T-helper 1 cell (primary cell): ENCODE data around the gene CNN2.

Experiments
- DNase-seq, 5 donors: peaks; one replicate each; pipeline ENCODE4 v3.0.0-alpha.2; 2012 to 2020

CNN2 gene

DNA sequence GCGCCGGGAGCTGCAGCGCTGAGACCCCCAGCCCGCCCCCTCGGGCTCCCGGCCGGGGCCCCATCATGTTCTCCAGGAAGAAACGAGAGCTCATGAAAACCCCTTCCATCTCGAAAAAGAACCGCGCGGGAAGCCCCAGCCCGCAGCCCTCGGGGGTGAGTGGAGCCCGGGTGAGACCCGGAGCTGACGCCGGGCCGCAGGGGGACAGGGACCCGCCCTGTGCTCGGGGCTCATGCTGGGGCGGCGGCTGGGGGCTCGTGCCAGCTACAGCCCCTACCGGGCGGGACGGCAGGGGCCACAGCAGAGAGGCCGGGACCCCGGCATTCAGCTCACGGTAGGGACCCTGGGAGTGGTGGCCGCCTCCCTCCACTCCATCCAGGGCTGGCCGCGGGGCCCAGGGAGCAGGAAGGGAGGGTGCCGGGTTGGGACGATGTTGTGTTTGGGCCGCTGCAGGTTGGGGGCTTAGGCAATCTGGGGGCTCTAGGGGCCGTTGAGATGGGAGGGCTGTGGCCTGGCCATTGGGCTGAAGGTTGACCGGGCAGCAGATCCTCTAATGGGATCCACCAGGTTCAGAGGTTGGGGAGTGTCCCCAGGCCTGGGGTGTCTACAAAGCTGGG lies 41.0 kb downstream of the CNN2 start:
- DNase-seq: peak in 4 of 5 donors; percentile 61 to 76 (median 70)

DNA sequence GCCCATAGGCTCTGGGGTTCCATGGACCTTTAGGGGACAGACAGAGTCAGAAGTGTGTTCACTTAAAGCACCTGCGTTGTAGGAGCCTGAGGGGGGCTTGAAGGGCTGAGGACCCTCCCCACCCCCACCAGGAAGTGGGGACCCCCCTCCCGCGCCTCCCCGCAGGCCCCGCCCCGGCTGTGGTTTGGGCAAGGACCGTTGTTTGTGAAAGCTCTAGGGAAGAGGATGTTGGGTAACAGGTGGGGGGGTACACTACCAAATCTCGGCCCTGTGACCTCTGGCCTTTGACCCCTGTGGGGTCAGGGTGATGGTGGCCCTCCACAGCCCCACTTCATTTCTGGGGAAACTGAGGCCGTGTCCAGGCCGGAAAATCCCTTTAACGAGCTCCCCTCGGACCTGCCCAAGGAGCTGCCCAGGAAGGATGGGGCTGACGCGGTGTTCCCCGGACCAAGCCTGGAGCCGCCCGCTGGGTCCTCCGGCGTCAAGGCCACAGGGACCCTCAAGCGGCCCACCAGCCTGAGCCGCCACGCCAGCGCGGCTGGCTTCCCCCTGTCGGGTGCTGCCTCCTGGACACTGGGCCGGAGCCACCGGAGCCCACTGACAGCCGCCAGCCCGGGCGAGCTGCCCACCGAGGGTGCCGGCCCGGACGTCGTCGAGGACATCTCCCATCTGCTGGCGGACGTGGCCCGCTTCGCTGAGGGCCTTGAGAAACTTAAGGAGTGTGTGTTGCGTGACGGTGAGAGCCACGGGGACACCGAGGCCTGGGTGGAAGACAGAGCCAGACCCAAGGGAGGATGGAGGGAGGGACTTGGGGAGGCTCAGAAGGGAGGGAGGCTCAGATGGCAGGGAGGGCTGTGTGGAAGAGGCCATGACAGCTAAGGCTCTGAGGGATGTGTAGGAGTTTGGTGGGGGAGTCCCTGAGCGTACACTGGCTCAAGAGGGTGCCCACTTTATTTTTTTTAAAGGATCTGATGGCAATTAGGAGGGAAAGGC lies 41.9 kb downstream of the CNN2 start:
- peak in 3 of 5 donors; percentile 57 to 81 (median 58) for DNase-seq

DNA sequence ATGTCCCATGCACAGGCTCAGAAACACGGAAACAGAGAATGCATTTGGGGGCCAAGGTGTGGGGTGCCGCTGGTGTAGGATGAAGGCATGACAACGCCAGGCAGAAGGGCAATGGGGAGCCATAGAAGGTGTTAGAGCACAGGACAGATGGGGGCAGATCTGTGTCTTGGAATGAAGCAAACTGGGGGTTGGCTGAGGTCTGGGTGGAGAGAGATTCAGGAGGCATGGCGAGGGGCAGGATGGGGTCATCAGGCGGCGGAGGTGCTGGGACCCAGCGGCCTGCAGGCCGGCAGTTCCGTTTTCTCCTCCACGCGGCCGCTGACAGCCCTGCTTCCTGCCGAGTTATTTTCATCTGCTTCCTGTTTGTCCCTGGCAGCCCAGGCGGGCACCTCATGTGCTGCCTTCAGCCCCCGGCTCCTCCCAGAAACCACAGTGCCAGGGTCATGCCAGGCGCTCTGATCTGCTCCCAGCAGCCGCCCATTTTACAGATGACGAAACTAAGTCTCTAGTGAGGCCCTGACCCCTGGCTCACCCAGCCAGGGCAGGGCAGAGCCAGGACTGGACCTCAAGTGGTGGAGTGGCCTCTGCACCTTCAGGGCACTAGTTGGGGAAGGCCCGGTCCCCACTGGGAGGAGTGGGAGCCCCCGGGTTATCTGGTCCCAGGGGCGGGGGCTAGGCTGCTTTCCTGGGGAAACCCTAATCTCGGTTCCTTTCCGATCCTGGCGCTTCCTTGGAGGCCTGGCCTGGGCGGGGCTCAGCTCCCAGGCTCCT lies 42.8 kb downstream of the CNN2 start:
- peak; percentile 56 to 93 (median 64) for DNase-seq

DNA sequence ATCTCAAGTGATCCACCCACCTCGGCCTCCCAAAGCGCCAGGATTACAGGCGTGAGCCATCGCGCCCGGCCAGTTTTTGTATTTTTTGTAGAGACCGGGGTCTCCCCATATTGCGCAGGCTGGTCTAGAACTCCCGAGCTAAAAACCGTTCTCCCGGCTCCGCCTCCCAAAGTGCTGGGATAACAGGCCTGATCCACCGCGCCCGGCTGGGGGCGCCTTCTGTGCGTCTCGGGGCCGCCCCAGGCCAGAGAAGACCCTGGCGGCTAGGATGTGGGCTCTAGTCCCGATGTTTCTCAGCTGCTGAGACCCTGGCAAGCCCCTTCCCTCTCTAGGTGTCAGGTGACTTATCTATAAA lies 44.1 kb downstream of the CNN2 start:
- no peak for DNase-seq

DNA sequence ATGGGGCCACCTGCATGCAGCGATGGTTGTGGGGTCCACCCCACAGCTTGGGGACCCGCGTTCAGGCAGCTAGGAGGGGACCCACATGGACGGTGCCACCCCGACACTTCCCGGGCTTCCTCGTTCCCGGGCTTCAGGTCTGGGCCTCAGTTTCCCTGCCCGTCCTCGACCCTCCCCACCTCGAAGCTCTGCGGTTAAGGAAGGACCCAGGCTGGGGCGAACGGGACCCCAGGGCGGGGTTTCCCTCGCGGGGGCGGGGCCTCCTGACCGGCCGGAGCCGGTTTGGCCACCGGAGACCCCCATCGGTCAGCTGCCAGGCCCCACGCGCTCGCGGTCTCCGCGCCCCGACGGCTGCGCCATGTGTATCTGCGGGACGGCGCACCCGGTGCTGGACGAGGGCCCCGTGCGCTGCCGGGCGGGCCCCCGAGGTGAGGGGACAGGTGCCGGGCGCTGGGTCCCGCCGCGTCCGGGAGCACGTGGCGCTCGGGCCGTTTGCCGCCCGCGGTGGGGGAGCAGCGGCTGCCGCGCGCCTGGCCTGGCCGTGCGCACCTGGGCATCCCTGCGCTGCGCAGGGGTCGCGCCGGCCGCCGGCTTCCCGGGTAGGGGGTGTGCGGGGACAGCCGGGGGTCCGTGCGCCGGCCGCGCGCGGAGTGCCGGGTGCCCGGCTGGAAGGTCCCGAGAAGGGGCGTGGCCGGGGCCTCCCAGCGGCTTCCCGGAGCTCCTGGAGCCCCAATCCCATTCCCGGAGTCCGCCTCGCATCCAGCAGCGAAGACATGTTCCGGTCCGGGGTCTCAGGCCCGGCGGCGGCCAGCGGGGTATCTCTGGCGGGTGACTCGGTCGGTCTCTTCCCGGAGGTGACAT lies 44.8 kb downstream of the CNN2 start:
- DNase-seq: no peak

DNA sequence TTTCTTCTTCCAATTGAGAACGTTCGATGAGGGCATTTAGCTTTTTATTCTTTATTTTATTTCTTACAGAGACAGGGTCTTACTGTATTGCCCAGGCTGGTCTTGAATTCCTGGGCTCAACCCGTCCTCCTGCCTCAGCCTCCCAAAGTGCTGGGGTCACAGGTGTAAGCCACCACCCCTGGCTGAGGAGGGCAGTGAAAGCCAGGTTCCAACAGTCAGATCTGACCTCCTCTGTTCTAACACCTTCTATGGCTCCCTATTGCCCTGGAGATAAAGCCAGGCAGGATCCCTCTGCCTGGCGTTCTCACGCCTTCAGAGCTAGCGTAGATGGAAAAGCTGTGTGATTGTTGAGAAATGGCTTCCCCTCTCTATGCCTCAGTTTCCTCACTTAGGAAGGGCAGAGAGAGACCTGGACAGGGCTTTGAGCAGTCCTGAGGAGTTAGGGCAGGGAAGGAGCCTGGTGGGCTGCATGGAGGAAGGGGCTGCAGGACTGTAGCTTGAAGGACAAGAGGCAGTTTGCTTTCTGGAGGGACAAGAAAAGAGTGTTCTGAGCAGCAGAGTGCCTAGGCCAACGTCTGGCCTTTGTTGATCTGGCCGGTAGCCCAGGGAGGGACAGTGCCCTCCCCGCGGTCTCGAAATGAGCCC lies 46.1 kb downstream of the CNN2 start:
- no peak for DNase-seq

DNA sequence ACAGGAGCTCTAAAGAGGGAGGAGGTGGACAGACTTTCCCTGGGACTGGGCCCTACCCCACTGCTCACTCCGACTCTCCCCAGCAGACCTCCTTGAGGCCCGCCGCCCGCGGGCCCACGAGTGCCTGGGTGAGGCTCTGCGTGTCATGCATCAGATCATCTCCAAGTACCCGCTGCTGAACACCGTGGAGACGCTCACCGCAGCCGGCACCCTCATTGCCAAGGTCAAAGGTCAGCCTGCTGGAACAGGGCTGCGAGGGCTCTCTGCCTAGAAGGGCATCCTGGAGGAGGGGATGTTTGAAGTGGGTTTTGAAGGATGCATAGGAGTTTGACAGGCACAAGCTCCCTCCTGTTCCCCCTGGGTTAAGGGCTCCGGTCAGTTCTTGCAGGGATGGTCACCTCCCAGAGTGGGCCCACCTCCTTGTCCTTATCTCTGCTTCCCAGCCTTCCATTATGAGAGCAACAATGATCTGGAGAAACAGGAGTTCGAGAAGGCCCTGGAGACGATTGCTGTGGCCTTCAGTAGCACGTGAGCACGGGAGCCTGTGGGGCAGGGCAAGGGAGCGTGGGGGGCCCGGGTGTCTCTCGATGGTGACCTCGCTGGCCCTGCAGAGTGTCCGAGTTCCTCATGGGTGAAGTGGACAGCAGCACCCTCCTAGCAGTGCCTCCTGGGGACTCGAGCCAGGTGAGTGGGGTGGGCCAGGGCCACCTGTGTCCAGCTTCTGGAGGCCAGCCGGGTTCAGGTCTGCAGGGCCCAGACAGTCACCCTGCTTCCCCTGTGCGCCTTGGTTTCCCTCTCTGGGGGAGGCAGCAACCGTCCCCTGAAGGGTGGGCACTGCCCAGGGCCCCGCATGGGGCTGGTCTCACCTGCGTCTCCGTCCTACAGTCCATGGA lies 46.9 kb downstream of the CNN2 start:
- no peak for DNase-seq

DNA sequence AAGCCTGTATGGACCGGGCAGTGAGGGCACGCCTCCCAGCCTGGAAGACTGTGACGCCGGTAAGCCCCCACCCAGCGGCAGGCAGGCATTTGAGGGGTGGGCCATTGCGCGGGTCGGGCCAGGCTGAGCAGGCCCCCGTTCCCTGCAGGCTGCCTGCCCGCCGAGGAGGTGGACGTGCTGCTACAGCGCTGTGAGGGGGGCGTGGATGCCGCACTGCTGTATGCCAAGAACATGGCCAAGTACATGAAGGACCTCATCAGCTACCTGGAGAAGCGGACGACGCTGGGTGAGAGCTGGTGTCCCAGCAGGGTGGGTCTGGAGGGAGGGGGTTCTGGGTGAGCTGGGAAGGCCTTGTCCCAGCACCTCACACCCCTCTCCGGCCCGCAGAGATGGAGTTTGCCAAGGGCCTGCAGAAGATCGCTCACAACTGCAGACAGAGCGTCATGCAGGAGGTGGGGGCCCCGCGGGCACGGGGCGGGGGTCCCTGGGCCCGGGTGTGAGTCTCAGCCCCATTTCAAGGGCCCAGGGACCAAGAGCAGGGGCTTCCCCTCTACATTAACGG lies 47.6 kb downstream of the CNN2 start:
- no peak for DNase-seq

DNA sequence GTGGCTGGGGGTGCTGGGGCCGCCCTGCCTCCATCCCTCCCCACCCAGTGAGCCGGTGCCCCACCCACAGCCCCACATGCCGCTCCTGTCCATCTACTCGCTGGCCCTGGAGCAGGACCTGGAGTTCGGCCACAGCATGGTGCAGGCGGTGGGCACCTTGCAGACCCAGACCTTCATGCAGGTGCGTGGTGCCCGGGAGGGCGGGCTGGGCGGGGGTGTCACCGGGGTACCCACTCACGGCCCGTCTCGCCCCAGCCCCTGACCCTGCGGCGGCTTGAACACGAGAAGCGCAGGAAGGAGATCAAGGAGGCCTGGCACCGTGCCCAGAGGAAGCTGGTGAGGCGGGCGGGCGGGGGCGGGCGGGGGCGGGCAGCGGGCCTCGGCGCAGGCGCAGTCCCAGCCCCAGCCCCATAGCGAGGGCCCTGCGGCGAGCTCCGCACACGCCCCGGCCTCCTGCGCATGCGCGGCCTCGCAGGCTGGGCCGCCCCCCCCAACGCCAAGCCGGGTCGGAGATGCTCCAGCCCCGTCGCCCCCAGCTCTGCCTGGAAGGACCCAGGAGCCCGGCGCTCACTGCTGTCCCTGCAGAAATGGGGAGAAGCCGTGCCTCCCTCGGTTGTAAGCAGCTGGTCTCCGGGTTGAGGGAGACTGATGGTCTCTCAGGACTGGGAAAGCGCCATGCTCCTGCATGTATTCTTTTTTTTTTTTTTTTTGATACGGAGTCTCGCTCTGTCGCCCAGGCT lies 48.3 kb downstream of the CNN2 start:
- DNase-seq: peak; percentile 89 to 97 (median 93)

DNA sequence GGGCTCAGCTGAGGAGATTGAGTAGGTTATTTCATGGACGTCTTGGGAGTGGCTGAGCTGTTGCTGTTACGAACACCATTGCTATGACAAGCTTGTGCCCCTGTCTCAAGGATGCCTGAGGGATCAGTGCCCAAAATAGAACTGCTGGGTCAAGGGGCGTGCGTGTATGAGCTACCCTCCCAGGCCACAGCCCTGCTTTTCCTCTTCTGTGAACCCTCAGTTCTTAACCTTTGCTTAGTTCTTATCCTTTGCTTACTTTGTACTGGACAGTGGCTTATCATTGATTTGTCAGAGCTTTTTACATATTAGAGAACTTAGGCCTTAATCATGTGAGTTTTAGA lies 49.6 kb downstream of the CNN2 start:
- no peak for DNase-seq

DNA sequence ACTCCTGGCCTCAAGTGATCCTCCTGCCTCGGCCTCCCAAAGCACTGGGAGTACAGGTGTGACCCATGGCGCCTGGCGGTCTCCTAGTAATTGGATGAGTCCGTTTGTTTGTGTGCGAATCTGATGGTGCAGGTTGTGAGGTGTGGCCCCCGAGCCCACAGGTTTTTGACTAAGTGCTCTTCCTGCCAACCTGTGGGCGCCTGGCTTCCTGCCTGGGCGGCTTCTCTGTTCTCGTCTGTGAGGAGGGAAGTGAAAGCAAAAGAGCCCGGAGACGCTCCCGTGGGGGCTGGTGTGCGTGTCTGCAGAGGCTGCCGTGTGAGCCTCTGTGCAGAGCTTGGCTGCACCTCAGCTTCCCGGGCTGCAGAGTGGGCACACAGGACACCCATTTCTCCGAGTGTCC lies 50.5 kb downstream of the CNN2 start:
- DNase-seq: peak; percentile 87 to 97 (median 93)

DNA sequence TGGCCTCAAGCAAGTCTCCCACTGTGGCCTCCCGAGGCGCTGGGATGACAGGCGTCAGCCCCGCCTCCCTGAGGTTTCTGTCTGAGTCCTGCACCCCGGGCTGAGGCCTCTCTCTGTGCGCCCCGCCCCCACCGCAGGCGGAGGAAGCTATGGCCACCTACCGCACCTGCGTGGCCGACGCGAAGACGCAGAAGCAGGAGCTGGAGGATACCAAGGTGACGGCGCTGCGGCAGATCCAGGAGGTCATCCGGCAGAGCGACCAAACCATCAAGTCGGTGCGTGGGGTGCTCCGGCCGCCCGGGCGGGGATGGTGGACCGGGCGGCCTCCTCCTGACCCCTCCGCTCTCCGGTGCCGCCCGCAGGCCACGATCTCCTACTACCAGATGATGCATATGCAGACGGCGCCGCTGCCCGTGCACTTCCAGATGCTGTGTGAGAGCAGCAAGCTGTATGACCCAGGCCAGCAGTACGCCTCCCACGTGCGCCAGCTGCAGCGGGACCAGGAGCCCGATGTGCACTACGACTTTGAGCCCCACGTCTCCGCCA lies 53.2 kb downstream of the CNN2 start:
- DNase-seq: peak in 3 of 5 donors; percentile 42 to 93 (median 63)

DNA sequence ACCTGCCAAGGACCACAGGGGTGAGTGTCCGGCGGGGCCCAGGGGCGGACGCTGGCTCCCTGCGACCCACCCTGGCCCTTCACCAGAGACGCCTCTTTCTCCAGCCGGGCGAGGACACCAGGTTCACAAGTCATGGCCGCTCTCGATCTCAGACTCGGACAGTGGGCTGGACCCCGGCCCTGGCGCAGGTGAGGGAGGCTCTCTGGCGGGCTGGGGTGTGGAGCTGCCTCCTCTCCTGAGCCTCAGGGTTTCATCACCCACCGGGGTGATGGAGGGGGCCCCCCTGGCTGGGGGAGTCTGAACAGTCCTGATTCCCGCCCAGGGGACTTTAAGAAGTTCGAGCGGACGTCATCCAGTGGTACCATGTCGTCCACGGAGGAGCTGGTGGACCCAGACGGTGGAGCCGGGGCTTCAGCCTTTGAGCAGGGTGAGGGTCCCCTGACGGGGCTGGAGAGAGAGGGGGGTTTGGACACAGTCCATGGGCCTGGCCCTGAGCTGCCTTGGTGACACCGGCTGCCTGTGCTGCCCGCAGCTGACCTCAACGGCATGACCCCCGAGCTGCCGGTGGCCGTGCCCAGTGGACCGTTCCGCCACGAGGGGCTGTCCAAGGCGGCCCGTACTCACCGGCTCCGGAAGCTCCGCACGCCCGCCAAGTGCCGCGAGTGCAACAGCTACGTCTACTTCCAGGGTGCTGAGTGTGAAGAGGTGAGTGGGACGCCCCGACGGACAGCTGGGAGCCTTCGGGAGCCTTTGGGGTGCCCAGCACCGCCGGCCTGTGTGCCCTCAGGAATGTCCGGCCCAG lies 54.2 kb downstream of the CNN2 start:
- DNase-seq: no peak

DNA sequence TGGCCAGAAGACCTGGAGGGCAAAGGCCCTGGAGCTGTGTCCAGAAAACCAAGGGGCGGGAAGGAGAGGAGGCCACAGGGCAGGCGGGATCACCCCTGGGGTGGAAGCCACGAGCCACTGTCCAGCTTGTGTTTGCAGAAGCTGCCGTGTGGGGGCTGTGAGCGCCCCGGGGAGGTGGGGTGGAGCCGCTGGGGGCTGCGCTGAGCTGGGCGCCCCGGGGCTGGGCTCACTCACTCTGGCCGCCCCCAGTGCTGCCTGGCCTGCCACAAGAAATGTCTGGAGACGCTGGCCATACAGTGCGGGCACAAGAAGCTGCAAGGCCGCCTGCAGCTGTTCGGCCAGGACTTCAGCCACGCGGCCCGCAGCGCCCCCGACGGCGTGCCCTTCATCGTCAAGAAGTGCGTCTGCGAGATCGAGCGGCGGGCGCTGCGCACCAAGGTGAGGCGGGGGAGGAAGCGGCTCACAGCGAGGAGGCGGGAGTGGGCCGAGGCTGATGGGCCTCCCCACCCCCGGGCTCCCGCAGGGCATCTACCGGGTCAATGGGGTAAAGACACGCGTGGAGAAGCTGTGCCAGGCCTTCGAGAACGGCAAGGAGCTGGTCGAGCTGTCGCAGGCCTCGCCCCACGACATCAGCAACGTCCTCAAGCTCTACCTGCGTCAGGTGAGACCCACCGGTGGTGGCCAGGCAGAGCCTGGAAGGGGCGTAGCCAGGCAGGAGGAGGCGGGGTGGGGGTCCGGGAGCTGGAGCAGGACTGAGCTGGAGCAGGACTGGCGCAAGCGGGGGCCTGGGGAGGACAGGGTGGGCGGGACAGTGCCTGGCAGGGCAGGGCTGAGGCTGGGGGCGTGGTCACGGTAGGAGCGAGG lies 55.1 kb downstream of the CNN2 start:
- DNase-seq: no peak

DNA sequence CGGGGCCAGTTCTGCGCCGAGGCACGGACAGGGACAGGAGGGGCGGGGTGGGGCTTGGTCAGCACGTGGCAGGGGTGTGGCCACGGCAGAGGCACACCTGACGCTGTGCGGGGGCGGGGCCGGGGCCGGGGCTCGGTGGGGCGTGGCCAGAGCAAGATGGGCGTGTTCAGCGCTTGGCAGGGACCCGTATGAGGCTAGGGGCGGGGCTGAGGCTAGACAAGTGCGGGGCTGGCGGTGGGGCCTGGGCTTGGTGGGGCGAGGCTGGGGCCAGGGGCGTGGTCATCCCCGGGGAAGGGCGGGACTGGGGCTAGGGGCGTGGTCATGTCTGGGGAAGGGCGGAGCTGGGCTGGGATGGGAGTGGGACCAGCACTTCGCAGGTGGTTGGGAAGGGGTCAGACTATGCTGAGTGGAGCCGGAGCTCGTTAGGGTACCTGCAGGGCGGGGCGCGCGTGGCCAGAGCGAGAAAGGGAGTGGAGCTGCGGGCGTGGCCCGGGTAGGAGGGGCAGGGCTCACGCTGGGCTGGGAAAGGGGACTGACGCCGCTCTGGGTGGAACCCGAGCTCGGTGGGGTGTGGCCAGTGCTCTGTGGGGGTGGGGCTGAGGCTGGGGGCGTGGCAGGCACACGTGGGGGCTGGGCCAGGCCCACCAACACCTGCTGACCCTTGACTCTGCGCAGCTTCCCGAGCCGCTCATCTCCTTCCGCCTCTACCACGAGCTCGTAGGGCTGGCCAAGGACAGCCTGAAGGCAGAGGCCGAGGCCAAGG lies 55.9 kb downstream of the CNN2 start:
- DNase-seq: peak; percentile 83 to 97 (median 87)

DNA sequence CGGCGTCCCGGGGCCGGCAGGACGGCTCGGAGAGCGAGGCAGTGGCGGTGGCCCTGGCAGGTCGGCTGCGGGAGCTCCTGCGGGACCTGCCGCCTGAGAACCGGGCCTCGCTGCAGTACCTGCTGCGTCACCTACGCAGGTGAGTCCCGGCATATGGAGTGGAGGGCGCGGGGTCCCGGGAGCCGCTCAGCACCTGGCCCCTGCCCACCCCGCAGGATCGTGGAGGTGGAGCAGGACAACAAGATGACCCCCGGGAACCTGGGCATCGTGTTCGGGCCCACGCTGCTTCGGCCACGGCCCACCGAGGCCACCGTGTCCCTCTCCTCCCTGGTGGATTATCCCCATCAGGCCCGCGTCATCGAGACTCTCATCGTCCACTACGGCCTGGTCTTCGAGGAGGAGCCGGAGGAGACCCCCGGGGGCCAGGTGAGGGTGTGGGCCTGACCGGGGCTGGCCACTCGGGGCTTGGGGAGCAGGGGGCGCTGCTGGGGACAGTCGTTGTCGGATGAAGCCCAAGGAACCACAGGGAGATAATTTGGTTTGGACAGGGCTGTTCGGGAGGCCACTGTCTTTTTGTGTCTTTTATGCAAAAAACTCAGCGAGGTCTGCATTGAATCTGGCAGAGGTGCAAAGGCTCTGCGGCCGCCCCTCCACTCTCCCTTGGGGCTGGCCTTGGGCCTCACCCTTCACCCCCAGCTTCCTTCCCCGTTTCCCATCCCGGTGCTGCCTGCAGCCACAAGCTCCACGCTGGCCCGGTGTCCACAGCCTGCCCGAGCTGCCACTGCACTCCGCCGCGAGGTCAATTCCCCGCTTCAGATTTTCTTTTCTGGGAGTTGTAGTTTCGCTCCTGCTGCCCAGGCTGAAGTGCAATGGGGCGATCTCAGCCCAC lies 56.8 kb downstream of the CNN2 start:
- no peak for DNase-seq
